Brain microvascular endothelial cell (primary cell): ENCODE results near the gene ANKMY2.

Source experiments
- DNase-seq: peaks from one replicate; pipeline ENCODE4 v3.0.0-alpha.2; 2020
- H3K27ac ChIP-seq: fragments of 250-450 bp; sonication (Bioruptor Pico); 2 replicates; pipeline ENCODE4 v1.5.1; 2020; ENCODE audit warnings: mild to moderate bottlenecking, moderate library complexity
- H3K27me3 ChIP-seq: fragments of 250-450 bp; sonication (Bioruptor Pico); replicated peaks from 2 replicates; pipeline ENCODE4 v1.5.1; 2020; ENCODE audit warnings: mild to moderate bottlenecking
- H3K36me3 ChIP-seq: fragments of 250-450 bp; sonication (Bioruptor Pico); replicated peaks from 2 replicates; pipeline ENCODE4 v1.5.1; 2020; ENCODE audit warnings: mild to moderate bottlenecking
- H3K4me3 ChIP-seq: 2 replicates; pipeline ENCODE4 v1.5.1; 2011; ENCODE audit warnings: low read depth, mild to moderate bottlenecking, control low read depth, low read length, moderate library complexity
- CTCF ChIP-seq: IDR thresholded peaks from 2 replicates; pipeline ENCODE4 v1.5.1; 2011; ENCODE audit warnings: low read depth, mild to moderate bottlenecking, moderate library complexity, low read length, control low read depth, inconsistent platforms; ENCODE audit errors: missing control alignments
- in situ Hi-C: cut with HindIII; loops from 2 replicates; pipeline ENCODE4 v1.10.0; 2017; ENCODE audit warnings: low sequenced_read_pairs, low pct_ligation_motif_present

ANKMY2 gene

GRCh38 chr7:16655394-16655793 is 9.8 kb upstream of the ANKMY2 start:
- Histone ChIP-seq H3K4me3 (no peak overlapping the region), H3K27me3 (no peaks in the 10 kb centered on the region), H3K36me3 (no peaks in the 10 kb centered on the region), H3K27ac (no peak overlapping the region)
- in situ Hi-C loops: no loop called here
- no peak for TF ChIP-seq CTCF
- no peak for DNase-seq

- no peak overlapping the region for H3K27ac ChIP-seq
- DNase-seq: no peak
- in situ Hi-C loops: no loop called here
- no peak for TF ChIP-seq CTCF
- no peaks in the 10 kb centered on the region for H3K36me3 ChIP-seq
- no peaks in the 10 kb centered on the region for H3K27me3 ChIP-seq
- H3K4me3 ChIP-seq: no peak overlapping the region
Measured at GRCh38 chr7:16652888-16653287, 7.3 kb upstream of the ANKMY2 start.

- Histone ChIP-seq H3K36me3 (no peaks in the 10 kb centered on the region), H3K4me3 (no peak overlapping the region), H3K27ac (no peak overlapping the region), H3K27me3 (no peaks in the 10 kb centered on the region)
- in situ Hi-C loops: no loop called here
- DNase-seq: no peak
- no peak for TF ChIP-seq CTCF
Measured at GRCh38 chr7:16652240-16652583, 6.7 kb upstream of the ANKMY2 start.

GRCh38 chr7:16651396-16652239 is 6.1 kb upstream of the ANKMY2 start:
- H3K27me3 ChIP-seq: no peaks in the 10 kb centered on the region
- H3K27ac ChIP-seq: no peak overlapping the region
- no peak for DNase-seq
- TF ChIP-seq CTCF: no peak
- no peak overlapping the region for H3K4me3 ChIP-seq
- in situ Hi-C loops: no loop called here
- no peaks in the 10 kb centered on the region for H3K36me3 ChIP-seq

GRCh38 chr7:16650266-16650665 is 4.7 kb upstream of the ANKMY2 start:
- Histone ChIP-seq H3K27me3 (no peaks in the 10 kb centered on the region), H3K4me3 (no peak overlapping the region), H3K27ac (no peak overlapping the region), H3K36me3 (no peaks in the 10 kb centered on the region)
- no peak for DNase-seq
- TF ChIP-seq CTCF: no peak
- in situ Hi-C loops: no loop called here

GRCh38 chr7:16649196-16649595 is 3.6 kb upstream of the ANKMY2 start:
- H3K4me3 ChIP-seq: no peak overlapping the region
- H3K36me3 ChIP-seq: no peaks in the 10 kb centered on the region
- no peak for DNase-seq
- no peak overlapping the region for H3K27ac ChIP-seq
- in situ Hi-C loops: no loop called here
- no peak for TF ChIP-seq CTCF
- no peaks in the 10 kb centered on the region for H3K27me3 ChIP-seq
